Heart left ventricle (tissue), 16 donors: ENCODE data around the gene TTC7B. TPM values are rescaled to one million over a fixed set of nuclear protein-coding genes. Genes with fewer than 3 reads are reported as not detected.

Source experiments
- ATAC-seq, 4 donors: fragments of 200-7000 bp; cut with Tn5 transposase; one replicate each; pipeline ENCODE4 v1.9.1; 2020 to 2022; ENCODE audit warnings: moderate library complexity in 4 of 4, mild to moderate bottlenecking in 3 of 4, moderate number of reproducible peaks in 1 of 4
- DNase-seq, 5 donors: peaks; one replicate each; pipeline ENCODE4 v3.0.0-alpha.2; 2020
- H3K27ac ChIP-seq, 12 donors: fragments of 200-600 bp; sonication (generic) in 4 of 12; one replicate each; pipeline versions ENCODE4 v1.5.0 to v1.8.0; 2016 to 2022; ENCODE audit warnings: mild to moderate bottlenecking in 2 of 12
- H3K27me3 ChIP-seq, 9 donors: fragments of 200-600 bp; sonication (generic) in 2 of 9; one replicate each; pipeline versions ENCODE4 v1.5.1 to v1.8.0; 2016 to 2022; ENCODE audit warnings: mild to moderate bottlenecking in 3 of 9
- H3K36me3 ChIP-seq, 9 donors: fragments of 200-600 bp; sonication (generic) in 2 of 9; one replicate each; pipeline versions ENCODE4 v1.5.0 to v1.8.0; 2018 to 2022; ENCODE audit warnings: mild to moderate bottlenecking in 2 of 9
- H3K4me1 ChIP-seq, 12 donors: fragments of 200-600 bp; sonication (generic) in 4 of 12; one replicate each; pipeline versions ENCODE4 v1.5.0 to v1.8.0; 2016 to 2022; ENCODE audit warnings: mild to moderate bottlenecking in 3 of 12
- H3K4me3 ChIP-seq, 12 donors: fragments of 200-600 bp; sonication (generic) in 4 of 12; one replicate each; pipeline versions ENCODE4 v1.5.0 to v1.8.0; 2017 to 2022; ENCODE audit warnings: mild to moderate bottlenecking in 9 of 12, moderate library complexity in 4 of 12
- H3K9me3 ChIP-seq, 12 donors: fragments of 200-600 bp; sonication (generic) in 4 of 12; one replicate each; pipeline versions ENCODE4 v1.5.0 to v1.8.0; 2016 to 2022; ENCODE audit warnings: mild to moderate bottlenecking in 1 of 12
- POLR2A ChIP-seq, 2 donors: fragments of 450-650 bp; IDR thresholded peaks; one replicate each; pipeline ENCODE4 v1.6.1; 2017; ENCODE audit warnings: antibody characterized with exemption in 2 of 2, mild to moderate bottlenecking in 2 of 2, moderate library complexity in 2 of 2
- WGBS, 4 donors: extraction: QIAGEN DNeasy Blood & Tissue Kit in 2 of 4; methylation state at CpG; one replicate each; pipeline versions ENCODE4 v1.1.5 to v1.1.7; 2013 to 2018; 5-methylcytosine and 5-hydroxymethylcytosine counted together
- intact Hi-C, 10 donors: fragments of 100-400 bp; cut with DNase I; formaldehyde crosslinking; loops; one replicate each; pipeline versions ENCODE4 v1.11.1 to v1.14.2; 2022
- polyA plus RNA-seq, 2 donors: library from polyadenylated mRNA; stranded (reverse); fragments of 200-250 nt; gene quantifications; one replicate each; pipeline ENCODE4 v1.2.3, GENCODE V29; 2013
- total RNA-seq, 9 donors: library from RNA; depleted of rRNA in 2 of 9; stranded (reverse); fragments of >200 nt in 2 of 9; fragmentation: NEBNext Ultra II Directional in 3 of 9; extraction: Animal tissue kit (Norgen Biotek cat#: 25700) in 3 of 9; gene quantifications; one replicate each; pipeline versions ENCODE4 v1.1.0 to v1.2.4, GENCODE V29; 2016 to 2023
- TF ChIP-seq, protein P1 (sequence below), 12 donors: fragments of 200-600 bp; sonication (generic) in 4 of 12; IDR thresholded peaks; one replicate each; pipeline versions ENCODE4 v1.5.0 to v1.8.0; 2018 to 2022; ENCODE audit warnings: antibody characterized with exemption in 12 of 12, mild to moderate bottlenecking in 5 of 12
- donor health status: ischemic (EF 13 %, LVEDD 7.1; RV severe dilation, severe dysfunction).
- donor health status: healthy with polysubstance abuse.
- donor health status: DM: no; HTN: yes; CAD: no.
- donor health status: DM: no; HTN: no; CAD: no.
- donor health status: ischemic (EF 25% LVEDD 6.9; RV normal size, moderate dysfunction).
- donor health status: ischemic (EF 25% LVEDD 5.7; RV mildly dilated, moderate dysfunction).
- donor health status: healthy.
- donor health status: DM: yes; HTN: yes; CAD: no.
- donor health status: ischemic (EF 35%, LVEDD 5.7; RV mildly dilated, moderate dysfunction).
- donor health status: nonischemic (EF 11% LVEDD 7.7; RV severe dilation, severe dysfunction).
- donor health status: DM: yes; HTN: yes; CAD: no.
- donor health status: PGD.
- donor health status: ischemic (EF 29% LVEDD 5.4; RV normal size, mild dysfunction).
- donor health status: nonischemic (EF 23%, LVEDD 6.1; RV moderate dilation, normal function).

TTC7B gene
- total and polyA plus RNA-seq, 11 donors, result 20.3 to 76.1 (median 62.6) TPM

GRCh38 chr14:90700933-90701776 is 115.1 kb downstream of the TTC7B start:
- H3K27me3 ChIP-seq, result no peaks in the 10 kb centered on the region
- H3K4me1 ChIP-seq, result peaks cover 4 to 46% (median 29%) of the 10 kb centered on the region in 12 donors
- peak in 2 of 4 donors; percentile 2 to 9 for ATAC-seq
- no peak for DNase-seq
- 75 to 78% (median 76%) methylated on average over 16 of the region's 16 CpGs for WGBS, 4 donors
- intact Hi-C loops, result loop anchor here in 1 of 10 donors (5.0 kb wide), 1 partner anchor 106 kb away; no protein-coding TSS in a partner anchor
- H3K9me3 ChIP-seq, result no peaks in the 10 kb centered on the region
- H3K36me3 ChIP-seq, result no peaks in the 10 kb centered on the region
- TF ChIP-seq, protein P1, sequence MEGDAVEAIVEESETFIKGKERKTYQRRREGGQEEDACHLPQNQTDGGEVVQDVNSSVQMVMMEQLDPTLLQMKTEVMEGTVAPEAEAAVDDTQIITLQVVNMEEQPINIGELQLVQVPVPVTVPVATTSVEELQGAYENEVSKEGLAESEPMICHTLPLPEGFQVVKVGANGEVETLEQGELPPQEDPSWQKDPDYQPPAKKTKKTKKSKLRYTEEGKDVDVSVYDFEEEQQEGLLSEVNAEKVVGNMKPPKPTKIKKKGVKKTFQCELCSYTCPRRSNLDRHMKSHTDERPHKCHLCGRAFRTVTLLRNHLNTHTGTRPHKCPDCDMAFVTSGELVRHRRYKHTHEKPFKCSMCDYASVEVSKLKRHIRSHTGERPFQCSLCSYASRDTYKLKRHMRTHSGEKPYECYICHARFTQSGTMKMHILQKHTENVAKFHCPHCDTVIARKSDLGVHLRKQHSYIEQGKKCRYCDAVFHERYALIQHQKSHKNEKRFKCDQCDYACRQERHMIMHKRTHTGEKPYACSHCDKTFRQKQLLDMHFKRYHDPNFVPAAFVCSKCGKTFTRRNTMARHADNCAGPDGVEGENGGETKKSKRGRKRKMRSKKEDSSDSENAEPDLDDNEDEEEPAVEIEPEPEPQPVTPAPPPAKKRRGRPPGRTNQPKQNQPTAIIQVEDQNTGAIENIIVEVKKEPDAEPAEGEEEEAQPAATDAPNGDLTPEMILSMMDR (IDR thresholded peaks at IDR 0.05), result no peak
- no peak for TF ChIP-seq POLR2A (IDR thresholded peaks at IDR 0.05)
- no peak overlapping the region for H3K4me3 ChIP-seq
- peak overlapping the region in 1 of 12 donors; percentile 47 for H3K27ac ChIP-seq

DNA sequence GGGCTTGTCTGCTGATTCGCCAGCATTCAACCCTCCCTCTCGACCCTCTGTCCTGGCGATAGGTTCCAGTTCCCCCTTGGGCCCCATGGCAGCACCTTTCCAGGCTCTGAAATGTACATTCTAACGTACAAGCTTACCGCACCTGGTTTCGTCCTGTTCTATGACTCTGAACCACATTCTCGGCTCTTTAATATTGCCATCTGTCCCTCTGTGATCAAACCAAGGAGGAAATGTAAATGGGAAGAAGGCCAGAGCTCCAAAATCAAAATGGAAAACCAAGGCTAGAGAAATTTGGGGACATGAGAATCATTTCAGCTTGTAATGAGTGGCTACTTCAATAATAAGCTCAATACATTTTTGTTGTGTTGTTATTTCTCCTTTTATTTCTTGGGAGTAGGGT is 117.2 kb downstream of the TTC7B start:
- no peak for ATAC-seq
- no peaks in the 10 kb centered on the region for H3K36me3 ChIP-seq
- peaks cover 4 to 50% (median 30%) of the 10 kb centered on the region in 12 donors for H3K4me1 ChIP-seq
- WGBS, 4 donors, result 67 to 87% (median 81%) methylated on average over 7 of the region's 7 CpGs
- no peaks in the 10 kb centered on the region for H3K9me3 ChIP-seq
- no peak for DNase-seq
- H3K4me3 ChIP-seq, result no peak overlapping the region
- intact Hi-C loops, result loop anchor here in 9 of 10 donors (5.0 to 10.0 kb wide), 9 partner anchors 58 to 397 kb away; partner anchors contain the start of gene CALM1 (in 2 of the 9)
- TF ChIP-seq, protein P1 (IDR thresholded peaks at IDR 0.05), result no peak
- no peak for TF ChIP-seq POLR2A (IDR thresholded peaks at IDR 0.05)
- no peaks in the 10 kb centered on the region for H3K27me3 ChIP-seq
- H3K27ac ChIP-seq, result peak overlapping the region in 11 of 12 donors; percentile 39 to 89 (median 75)

GRCh38 chr14:90698379-90698869 is 117.8 kb downstream of the TTC7B start:
- Histone ChIP-seq H3K27ac (peak overlapping the region; percentile 39 to 89 (median 75)), H3K36me3 (no peaks in the 10 kb centered on the region), H3K9me3 (no peaks in the 10 kb centered on the region), H3K4me1 (peaks cover 4 to 50% (median 30%) of the 10 kb centered on the region in 12 donors), H3K27me3 (no peaks in the 10 kb centered on the region), H3K4me3 (no peak overlapping the region)
- ATAC-seq, result peak; percentile 47 to 76 (median 70)
- intact Hi-C loops, result loop anchor here in 9 of 10 donors (1.0 to 10.0 kb wide), 10 partner anchors 59 to 396 kb away; partner anchors contain the start of gene CALM1 (in 2 of the 9)
- TF ChIP-seq POLR2A (IDR thresholded peaks at IDR 0.05), result no peak
- TF ChIP-seq, protein P1 (IDR thresholded peaks at IDR 0.05), result no peak
- 10 to 18% (median 14%) methylated on average over 7 of the region's 7 CpGs for WGBS, 4 donors
- peak; percentile 69 to 87 (median 77) for DNase-seq
